Measurements from ENCODE around the gene GEMIN7. TPM values are rescaled to one million over a fixed set of nuclear protein-coding genes. Genes with fewer than 3 reads are reported as not detected.

GEMIN7 gene
- total RNA-seq, 1 donor = 16.0 TPM

- no peak for TF ChIP-seq CTCF (IDR thresholded peaks at IDR 0.05; ENCODE audit: insufficient read depth, low read length)
- no peak for DNase-seq (ENCODE audit: low read depth)
- peak overlapping the region; percentile 62 for H3K4me3 ChIP-seq (ENCODE audit: low read depth, low read length)
Measured at GRCh38 chr19:45076851-45077730, 2.0 kb upstream of the GEMIN7 start.

GRCh38 chr19:45078390-45079062 lies 534 bp upstream of the GEMIN7 start:
- no peak for DNase-seq (ENCODE audit: low read depth)
- TF ChIP-seq CTCF (IDR thresholded peaks at IDR 0.05; ENCODE audit: insufficient read depth, low read length) = no peak
- peak overlapping the region; percentile 98 for H3K4me3 ChIP-seq (ENCODE audit: low read depth, low read length)

GRCh38 chr19:45079911-45080370 lies 881 bp downstream of the GEMIN7 start:
- no peak for TF ChIP-seq CTCF (IDR thresholded peaks at IDR 0.05; ENCODE audit: insufficient read depth, low read length)
- H3K4me3 ChIP-seq (ENCODE audit: low read depth, low read length) = peak overlapping the region; percentile 98
- no peak for DNase-seq (ENCODE audit: low read depth)

- H3K4me3 ChIP-seq (ENCODE audit: low read depth, low read length) = no peak overlapping the region
- TF ChIP-seq CTCF (IDR thresholded peaks at IDR 0.05; ENCODE audit: insufficient read depth, low read length) = no peak
- DNase-seq (ENCODE audit: low read depth) = no peak
Measured at GRCh38 chr19:45082170-45082569, 3.1 kb downstream of the GEMIN7 start.

- no peak for DNase-seq (ENCODE audit: low read depth)
- TF ChIP-seq CTCF (IDR thresholded peaks at IDR 0.05; ENCODE audit: insufficient read depth, low read length) = no peak
Measured at GRCh38 chr19:45086480-45086879, 7.4 kb downstream of the GEMIN7 start.

GRCh38 chr19:45087531-45087930 lies 8.5 kb downstream of the GEMIN7 start:
- no peak for DNase-seq (ENCODE audit: low read depth)
- no peak for TF ChIP-seq CTCF (IDR thresholded peaks at IDR 0.05; ENCODE audit: insufficient read depth, low read length)
- no peak overlapping the region for H3K4me3 ChIP-seq (ENCODE audit: low read depth, low read length)

More at GRCh38 chr19:45086480-45086879, 7.4 kb downstream of the GEMIN7 start:
- no peak overlapping the region for H3K4me3 ChIP-seq (ENCODE audit: low read depth, low read length)
